SIG-M5 treated with dmso at 0.1 percent for 504 hours (cell line): Measurements from ENCODE around the gene VARS1.
"Not testable (repeated sequence)": the region's sequence is repeated elsewhere in the genome, so short reads cannot be mapped to it uniquely, and the experiment has no call there.

Experiments
- DNase-seq: peaks from one replicate; lab custom pipeline; 2025; ENCODE audit not compliant: unreplicated experiment; lab: John Stamatoyannopoulos, UW

Gene VARS1

DNA sequence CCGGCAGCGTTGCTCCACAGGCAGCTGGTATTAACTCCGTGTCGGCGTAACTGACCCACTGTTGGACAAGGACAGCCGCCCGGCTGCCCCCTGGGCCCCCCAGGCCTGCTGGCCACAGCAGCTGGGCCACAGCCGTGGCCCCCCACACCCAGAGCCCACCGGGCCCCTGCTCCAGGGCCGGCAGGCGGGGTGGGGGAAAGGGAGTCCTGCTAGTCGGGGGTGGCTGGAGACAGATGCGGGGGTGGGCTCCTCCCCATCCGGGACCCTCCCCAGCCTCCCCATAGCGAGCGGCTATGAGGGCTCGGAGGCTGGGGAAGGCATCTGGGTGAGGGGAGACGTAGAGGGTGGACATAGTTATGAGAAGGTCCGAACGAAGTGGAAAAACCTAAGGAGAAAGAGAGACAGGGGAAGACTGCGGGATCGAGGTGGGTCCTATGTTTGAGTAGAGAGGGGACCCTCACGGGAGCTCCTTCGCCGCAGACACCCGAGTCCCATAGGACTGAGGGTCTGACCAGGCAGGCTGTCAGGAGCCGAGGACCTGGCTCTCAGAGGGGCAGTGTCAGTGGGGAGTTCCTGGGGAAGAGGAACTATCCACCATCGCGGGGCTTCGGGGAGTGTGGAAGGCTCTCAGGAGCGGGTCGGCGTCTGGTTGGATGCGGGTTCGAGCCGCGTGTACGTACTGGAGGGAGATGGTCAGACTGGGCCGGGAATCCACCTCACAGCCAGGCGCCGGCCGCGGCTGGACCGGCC lies 511 bp downstream of the VARS1 start:
- DNase-seq = peak; percentile 65

DNA sequence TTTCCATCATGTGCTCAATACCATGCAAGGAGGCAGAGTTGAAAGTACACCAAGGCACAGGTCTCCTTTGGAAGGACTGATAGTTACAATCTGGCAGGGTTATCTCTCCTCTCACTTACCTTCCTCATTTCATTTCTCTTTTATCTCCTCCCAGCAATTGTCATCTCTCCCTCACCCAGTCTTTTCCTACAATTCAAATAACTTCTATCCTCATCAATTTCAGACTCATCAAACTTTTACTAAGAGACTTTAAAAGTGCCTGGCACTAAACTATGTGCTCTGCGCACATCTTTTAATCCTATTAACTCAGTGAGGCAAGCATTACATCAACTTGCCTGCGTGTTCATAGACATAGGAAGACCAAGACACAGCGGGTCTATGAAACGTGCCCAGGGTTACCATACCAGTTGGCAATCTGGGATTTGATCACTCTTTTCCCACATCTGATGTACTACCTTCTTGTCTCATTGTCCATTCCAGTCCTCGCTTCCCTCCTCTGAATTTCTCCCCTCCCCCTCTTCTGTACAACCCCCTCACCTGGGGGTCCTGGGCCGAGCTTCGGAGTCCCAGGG lies 1.2 kb downstream of the VARS1 start:
- DNase-seq = peak; percentile 52

DNA sequence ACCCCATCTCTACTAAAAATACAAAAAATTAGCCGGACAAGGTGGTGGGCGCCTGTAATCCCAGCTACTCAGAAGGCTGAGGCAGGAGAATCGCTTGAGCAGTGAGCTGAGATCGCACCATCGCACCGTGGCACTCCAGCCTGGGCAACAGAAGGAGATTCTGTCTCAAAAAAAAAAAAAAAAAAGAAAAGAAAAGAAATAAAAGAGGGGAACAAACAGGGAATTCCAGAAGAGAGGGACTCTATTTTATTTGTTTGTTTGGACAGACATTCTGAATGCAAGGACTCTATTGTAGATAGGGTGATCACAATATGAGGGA lies 1.7 kb downstream of the VARS1 start:
- not testable (repeated sequence) for DNase-seq

DNA sequence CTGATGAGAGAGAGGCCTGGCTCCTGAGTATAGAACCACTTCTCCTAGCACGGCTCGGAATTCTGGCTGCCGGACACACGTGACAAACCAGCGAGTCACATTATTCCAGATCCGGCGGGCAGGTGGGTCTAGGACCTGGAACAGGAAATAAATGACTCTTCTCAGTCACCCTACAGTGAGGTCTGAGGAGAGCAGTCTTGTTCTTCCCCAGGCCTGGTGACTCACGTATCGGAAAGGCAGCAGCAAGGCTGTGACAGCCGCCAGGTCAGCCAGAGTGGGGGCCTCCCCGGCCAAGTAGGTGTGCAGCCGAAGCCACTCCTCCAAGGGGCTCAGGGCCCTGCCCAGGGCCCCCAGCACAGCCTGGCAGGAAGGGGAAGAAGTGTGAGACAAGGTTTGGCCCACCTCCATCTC lies 2.8 kb downstream of the VARS1 start:
- no peak for DNase-seq

DNA sequence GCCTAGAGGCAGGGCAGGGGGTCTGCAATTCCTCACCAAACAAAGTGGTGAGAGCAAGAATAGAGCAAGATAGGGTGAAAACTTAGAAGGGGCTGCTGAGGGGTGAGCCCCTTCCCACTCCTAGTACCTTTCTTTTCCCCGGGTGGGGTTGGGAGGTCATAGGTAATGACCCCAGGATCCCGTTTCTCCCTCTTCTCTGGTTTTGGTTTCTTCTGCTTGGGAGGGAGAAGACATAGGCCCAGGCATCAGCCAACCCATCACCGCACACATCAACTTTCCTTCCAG lies 3.5 kb downstream of the VARS1 start:
- DNase-seq = no peak

DNA sequence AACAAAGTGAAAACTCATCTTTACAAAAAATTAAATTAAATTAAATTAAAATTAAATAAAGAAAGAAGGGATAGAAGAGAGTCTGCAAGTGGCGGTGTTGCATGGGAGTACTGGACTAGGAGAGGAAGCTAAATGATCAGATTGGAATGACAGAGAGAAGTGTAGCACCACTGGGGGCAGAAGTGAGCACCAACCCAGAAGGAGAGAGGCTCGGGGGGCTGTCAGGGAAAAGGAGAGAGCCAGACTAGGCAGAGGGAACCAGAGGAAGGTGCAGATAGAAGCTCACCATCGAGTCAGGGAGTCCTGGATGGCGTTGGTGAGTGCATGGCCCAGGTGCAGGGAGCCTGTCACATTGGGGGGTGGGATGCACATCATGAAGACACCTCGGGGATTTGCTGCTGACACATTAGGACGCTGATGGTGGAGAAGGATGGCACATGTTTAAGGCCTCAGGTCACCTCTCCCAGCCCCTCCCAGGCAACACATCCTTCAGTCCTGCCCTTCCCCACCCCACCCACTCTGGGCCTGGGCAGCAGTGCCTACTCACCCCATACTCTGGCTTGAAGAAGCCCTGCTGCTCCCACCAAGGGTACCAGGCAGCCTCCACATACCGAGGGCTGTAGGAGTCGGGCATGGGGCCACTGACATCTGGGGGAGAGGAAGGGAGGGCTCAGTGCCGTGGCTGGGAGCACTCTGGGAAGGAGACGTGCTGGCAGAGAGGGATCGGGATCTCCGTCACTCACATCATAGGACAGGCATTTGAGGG lies 4.0 kb downstream of the VARS1 start:
- peak; percentile 73 for DNase-seq

DNA sequence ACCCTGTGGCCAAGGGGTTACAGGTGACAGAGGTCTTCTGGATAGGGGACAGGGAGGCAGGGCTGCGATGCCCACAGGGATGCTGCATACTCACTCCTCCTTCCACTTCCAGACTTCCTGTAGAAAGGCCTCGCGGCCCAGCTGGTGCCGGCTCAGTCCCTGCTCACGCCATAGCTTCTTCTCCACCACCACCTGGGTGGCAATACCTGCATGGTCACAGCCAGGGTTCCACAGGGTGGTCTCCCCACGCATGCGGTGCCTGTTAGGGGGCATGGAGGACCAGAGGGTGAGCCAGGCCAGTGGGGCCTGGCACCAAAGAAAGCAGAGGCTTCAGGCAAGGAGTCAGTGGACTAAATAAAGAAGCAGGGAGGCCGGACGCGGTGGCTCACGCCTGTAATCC lies 10.1 kb downstream of the VARS1 start:
- no peak for DNase-seq

DNA sequence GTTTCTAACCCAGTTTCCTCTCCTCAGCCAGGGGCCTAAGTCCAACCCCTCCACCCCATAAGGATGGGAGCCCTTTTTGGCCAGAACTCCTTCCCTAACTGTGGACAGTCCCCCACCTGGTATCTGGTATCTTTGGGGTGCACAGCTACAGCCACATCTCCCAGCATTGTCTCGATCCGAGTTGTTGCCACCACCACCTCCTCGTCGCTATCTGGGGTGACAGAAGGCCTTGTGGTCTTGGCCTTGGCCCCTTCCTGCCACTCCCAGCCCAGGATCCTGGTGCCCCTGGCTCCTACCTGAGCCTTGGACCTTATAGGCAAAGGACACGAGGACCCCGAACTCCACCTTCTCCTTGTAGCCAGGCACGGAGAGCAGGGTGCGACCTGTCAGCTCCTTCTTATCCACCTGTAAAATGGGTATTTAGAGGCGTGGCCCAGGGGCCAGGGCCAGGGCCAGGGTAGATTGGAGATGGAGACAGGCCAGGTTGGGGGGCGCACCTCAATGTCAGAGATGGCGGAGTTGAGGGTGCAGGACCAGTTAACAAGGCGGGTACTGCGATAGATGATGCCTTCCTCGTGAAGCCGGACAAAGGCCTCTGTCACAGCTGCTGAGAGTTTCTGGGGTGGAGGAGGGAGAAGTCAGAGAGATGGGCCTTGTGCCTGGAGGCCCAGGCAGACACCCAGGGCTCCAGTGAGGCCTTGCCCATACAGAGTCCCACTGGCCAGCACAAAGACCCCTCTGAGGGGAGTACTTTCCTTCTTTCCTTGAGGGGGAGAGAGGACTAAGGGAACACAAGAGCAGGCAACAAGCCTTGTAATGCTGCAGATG lies 11.2 kb downstream of the VARS1 start:
- DNase-seq = no peak

DNA sequence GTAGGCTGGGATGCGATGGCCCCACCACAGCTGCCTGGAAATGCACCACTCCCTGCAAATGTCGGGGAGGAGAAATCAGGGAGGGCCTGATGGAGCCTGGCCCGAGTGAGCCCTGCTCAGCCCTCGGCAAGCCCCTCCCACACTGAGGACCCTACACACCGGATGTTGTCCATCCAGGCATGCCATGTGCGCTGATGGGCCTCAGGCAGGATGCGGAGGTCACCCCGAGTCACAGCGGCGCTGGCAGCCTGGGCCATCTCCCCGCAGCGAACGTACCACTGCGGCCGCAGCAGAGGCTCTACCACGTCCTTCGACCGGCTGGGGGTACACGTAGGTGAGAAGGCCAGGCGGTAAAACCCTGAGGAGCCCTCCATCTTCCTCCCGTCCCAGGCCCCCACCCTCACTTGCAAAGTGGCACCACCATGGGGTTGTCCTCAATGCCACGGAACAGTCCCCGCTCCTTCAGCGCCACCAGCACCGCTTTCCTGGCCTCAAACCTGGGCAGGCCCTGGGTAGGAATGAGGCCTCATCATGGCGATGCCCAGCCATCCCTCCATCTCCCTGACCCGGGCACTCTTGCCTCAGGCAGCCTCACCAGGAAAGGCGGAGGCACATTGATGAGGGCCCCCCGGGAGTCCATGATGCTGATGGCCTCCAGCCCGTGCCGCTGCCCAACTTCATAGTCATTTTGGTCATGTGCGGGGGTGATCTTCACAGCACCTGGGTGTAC lies 13.3 kb downstream of the VARS1 start:
- no peak for DNase-seq

DNA sequence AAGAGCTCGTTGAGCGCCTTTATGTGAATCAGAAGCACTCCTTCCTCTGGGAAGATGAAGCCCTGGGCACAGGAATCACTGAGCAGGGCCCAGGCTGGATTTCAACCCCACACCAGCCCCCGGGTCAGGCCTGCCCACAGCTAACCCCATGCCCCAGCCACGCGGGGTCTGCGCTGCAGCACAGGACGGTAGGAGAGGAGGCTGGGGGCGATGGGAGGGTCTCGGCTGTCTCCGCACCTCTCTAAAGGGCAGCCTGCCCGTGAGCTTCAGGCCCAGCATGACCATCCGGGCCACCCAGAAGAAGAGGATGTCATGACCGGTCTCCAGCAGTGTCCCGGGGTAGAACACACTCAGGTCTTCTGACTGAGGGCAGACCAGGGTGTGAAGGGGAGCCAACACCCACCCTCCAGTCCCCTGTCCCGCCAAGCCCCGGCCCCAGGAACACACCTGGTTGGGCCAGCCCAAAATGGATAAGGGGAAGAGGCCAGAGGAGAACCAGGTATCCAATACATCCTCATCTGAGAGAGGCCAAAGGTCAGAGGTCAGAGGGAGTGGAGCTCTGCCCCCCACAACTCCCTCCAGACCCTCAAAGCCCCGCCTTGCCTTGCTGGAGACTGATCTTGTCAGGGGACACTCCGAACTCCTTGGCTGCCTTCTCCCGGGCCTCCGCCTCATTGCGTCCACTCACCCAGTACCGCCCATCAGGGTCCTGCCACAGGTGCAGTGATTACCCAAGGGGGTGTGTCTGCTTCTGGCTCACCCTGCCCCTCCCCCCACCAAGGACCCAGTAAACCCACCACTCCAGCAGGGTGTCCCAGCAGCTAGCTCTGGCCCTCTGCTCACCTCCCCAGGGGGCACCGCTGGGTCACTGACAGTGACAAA lies 14.1 kb downstream of the VARS1 start:
- DNase-seq = no peak

DNA sequence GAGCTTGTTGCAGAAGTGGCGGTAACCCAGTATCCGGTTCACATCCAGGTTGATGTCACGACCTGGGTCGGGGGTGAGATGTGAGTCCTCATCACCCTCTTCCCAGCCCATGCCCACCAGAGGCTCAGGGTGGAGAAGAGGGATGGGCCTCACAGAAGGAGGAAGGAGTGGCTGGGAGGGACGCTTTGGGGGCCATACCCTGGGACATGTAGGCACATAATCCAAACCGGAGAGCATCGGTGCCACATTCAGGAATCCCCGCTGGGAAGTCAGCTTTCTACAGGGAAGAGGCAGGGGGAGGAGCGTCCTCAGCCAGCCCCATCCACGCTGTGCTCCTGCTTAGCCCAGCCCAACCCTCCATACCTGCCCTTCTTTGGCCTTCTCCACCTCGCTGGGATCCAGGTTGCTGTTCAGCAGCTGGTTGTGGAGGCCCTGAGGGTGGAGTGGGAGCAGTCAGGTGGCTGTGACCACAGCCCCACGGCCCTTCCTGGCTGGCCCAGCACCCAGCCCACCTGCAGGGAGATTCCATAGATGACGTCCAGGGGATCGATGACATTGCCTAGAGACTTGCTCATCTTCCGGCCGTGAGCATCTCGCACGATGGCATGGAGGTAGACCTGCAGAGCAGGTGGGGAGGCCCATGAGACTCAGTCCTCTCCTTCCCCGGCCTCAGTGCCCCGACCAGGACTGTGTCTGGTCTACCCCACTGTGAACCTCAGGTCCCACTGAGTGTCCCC lies 14.9 kb downstream of the VARS1 start:
- DNase-seq = no peak

DNA sequence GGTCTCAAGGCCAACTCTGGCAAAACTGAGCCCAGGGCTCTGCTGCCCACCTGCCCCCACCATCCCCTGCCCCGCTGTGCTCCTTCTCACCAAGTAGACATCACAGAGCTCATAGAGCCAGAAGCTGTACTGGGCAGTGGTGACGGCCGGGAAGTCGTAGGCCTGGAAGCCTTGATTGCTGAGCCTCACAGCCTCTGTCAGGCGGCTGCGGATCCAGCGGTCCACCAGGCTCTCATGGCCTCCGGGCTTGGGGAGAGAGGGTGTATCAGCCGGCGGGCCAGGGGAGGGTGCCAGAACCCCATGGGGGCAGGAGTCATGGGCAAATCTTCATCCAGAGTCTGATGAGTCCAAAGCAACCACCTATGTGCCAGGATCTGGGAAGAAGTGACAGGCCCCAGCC lies 15.6 kb downstream of the VARS1 start:
- no peak for DNase-seq

DNA sequence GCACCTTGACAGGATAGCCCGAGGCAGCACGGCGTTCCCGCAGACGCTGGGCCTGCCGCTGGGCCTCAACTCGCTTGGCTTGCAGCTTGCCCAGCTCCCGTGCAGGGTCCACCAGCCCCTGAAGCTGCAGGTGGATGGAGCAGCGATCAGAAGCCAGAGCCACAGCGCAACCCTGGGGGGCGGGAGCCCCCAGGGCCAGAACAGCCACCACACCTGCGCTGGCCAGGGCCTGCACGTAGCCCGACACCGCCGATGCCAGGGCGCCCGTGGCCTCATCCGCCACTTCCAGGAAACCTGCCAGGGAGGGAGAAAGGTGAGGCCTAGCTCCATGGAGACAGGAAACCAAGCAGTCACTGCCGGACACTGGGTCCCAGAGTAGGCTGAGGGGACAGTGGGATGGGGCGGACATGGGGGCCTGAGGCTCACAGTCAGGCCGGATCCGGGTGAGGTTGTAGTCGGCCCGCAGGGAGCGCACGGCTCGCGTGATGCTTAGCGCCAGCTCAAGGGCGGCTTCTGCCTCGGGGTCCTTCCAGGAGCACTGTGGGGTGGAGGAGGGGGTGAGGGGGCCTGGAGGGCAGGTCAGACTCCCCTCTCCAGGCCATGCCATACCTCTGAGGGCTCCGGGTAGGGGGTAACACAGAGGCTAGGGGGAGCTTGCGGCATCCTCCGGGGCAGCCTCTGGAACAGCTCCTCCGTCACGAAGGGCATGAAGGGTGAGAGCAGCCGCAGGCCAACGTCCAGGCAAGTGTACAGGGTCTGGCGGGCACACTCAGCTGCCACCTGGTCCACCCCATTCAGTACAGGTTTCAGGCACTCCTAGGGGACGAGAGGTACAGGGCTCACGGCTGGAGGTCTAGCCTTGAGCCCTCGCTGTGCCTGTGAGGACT lies 16.3 kb downstream of the VARS1 start:
- DNase-seq = no peak

DNA sequence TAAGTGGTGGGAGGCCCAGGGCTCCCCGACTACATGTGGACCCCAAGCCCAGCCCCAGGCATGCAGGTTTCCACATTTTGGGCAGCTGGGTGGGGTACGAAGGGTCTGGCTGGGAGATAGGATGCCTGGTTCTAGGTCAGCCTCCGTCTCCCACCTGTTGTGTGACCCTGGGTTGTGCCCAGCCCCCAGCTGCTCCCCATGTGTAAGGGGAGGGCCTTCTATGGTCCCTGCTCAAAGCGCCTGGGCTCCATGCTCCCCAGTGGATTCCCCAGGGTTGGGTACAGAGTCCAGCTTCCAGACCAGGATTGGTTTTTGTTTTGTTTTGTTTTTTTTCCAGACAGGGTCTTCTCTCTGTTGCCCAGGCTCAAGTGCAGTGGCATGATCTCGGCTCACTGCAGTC lies 17.4 kb downstream of the VARS1 start:
- DNase-seq = no peak

DNA sequence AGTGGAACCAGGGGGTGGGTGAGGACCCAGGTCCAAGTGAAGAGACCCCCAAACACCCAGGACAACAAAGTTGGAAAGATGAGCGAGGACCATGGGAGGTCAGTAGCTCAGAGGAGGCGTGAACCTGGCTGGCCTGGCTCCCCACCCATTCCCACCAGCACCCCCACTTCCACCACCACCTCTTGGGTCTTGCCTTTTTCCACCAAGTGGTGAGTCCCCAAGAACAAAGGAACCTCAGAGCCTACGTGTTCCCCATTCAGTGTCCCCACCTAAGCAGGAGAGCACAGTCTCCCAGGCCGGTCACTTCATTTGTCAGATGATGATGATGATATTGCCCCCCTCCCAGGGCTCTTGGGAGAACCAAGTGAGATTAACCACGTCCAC lies 17.9 kb downstream of the VARS1 start:
- no peak for DNase-seq

DNA sequence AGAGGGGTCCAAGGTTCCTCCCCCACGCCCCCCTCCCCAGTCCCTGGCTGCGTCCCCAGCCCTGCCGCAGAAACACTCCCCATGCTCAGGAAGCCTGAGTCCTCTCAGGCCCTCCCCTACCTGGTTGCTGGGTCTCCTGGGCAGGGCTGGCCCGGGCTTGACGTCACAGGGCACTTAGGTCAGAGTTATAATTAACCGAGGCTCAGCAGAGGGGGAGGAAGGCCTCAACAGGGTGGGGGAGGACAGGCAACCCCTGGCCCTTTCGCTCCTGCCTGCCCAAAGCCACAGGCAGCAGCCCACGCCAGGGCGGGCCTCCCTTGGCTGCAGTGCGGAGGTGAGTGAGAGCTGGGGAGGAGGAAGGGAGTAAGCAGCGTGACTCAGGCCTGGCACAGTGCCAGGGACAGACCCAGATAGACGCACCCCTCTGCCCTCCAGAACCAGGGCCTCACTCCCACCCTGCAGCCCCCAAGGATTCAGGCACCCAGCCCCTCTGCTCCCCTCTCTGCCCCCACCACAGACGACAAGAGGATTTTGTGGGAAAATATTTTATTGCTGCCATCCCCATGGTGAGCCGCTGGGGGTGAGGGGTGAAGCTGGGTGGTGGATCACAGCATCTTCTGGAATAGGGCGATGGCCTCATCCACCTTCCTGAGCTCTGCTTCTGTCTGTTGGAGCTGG lies 18.4 kb downstream of the VARS1 start, which contains the start of gene VWA7:
TSS of gene VWA7 (minus strand) at position 340 of the 678 bp plus-strand sequence. CDS start 549 bp downstream, outside the sequence.
- DNase-seq = peak; percentile 49

DNA sequence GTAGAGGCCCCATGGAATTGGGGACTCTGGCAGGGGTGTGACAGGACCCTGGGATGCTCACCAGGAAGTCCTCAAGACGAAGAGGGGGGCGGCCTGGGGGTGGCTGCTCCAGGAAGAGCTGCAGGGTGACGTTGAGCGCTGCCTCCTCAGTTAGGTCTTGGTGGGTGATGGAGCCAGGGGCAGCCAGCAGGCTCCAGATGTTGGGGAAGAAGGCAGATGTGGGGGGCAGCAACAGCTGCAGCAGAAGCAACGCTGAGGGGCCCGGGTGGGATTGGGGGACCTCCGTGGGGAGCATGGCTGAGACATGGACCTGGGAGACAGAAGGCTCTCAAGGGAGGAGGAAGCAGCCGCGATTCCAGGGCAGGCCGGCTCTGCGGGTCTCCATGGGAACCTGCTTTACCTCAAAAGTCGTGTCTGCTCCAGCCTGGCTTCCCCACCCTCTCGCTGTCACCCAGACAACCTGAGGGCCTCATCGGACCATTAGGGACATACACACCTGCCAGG lies 19.0 kb downstream of the VARS1 start:
- DNase-seq = no peak
